Activated CD8-positive, alpha-beta T cell treated with anti-CD3 and anti-CD28 coated beads for 36 hours (primary cell): Measurements from ENCODE around the gene STAG3. TPM values are rescaled to one million over a fixed set of nuclear protein-coding genes. Genes with fewer than 3 reads are reported as not detected.

Experiments
- ATAC-seq: fragments of 200-7000 bp; cut with Tn5 transposase; one replicate; pipeline ENCODE4 v1.10.0; 2021; ENCODE audit warnings: mild to moderate bottlenecking, moderate library complexity
- CTCF ChIA-PET: fragments of 350-600 bp; sonication (Branson Sonifier 250); formaldehyde crosslinking; loops from one replicate; lab custom pipeline; 2021; ENCODE audit warnings: antibody characterized with exemption; lab: Charles Lee
- POLR2A ChIA-PET: fragments of 350-600 bp; sonication (Branson Sonifier 250); formaldehyde crosslinking; loops from one replicate; lab custom pipeline; 2021; ENCODE audit warnings: antibody characterized with exemption; lab: Charles Lee
- DNase-seq: peaks from one replicate; pipeline ENCODE4 v3.0.0-alpha.2; 2020
- H3K27ac Mint-ChIP-seq: one replicate; pipeline ENCODE4 v1.8.0; 2021; ENCODE audit warnings: mild to moderate bottlenecking, mixed read lengths
- H3K27me3 Mint-ChIP-seq: one replicate; pipeline ENCODE4 v1.8.0; 2021; ENCODE audit warnings: mixed read lengths
- H3K36me3 Mint-ChIP-seq: one replicate; pipeline ENCODE4 v1.8.0; 2021; ENCODE audit warnings: low read depth, mixed read lengths
- H3K4me1 Mint-ChIP-seq: one replicate; pipeline ENCODE4 v1.8.0; 2021; ENCODE audit warnings: low read depth, mixed read lengths
- H3K4me3 Mint-ChIP-seq: one replicate; pipeline ENCODE4 v1.8.0; 2021; ENCODE audit warnings: mild to moderate bottlenecking, moderate library complexity, mixed read lengths
- H3K9me3 Mint-ChIP-seq: one replicate; pipeline ENCODE4 v1.8.0; 2021; ENCODE audit warnings: mixed read lengths
- intact Hi-C: fragments of 100-400 bp; cut with micrococcal nuclease; formaldehyde crosslinking; loops from one replicate; pipeline ENCODE4 v1.10.0; 2022
- total RNA-seq, 2 experiments: library from RNA; stranded (reverse); gene quantifications; one replicate each; pipeline ENCODE4 v1.2.3, GENCODE V29; 2021
- TF ChIP-seq, protein P1 (sequence below): fragments of 200-600 bp; IDR thresholded peaks from one replicate; pipeline ENCODE4 v1.8.0; 2022; ENCODE audit warnings: antibody characterized with exemption, mild to moderate bottlenecking

The STAG3 gene
- total RNA-seq, 2 experiments from 2014 or later, result 13.2 to 15.8 TPM

DNA sequence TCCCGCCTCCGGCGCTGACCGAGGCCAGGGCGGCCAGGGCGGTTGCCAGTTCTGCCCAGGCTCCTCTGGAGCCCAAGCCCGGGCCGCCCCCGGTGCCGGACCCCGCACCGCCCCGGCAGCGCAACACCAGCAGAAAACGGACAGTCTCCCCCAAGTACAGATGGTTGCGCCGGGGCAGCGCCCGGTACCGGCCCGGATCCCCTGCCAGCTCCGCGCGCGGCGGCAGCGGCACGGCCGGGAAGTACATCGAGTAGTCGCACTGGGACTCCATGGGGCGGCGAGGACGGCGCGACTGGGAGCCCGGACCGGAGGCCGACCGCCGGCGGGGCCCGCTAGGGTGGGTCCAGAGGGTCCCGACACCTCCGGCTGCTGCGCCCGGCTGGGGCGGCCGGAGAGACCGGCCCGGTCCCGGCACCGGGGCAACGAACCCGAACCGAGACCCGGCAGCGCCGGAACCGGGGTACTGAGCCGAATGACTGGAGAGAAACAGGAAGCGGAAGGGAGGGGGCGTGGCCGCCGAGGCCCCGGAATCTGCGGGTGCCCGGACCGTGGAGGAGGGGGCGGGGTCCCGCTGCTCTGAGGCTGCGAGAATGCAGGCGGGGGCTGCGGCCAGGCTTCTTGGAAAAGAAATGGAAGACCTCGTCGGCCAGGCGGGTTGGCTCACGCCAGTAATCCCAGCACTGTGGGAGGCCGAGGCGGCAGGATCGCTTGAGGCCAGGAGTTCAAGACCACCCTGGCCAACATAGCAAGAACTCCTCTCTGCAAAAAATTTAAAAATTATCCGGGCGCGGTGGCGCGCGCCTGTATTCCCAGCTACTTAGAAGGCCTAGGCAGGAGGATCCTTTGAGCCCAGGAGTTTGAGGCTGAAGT is 19.3 kb upstream of the STAG3 start, which contains the start of gene TRAPPC14:
Gene TRAPPC14, minus strand, starts transcription at position 495 of the 870 bp plus-strand sequence. Its CDS starts 224 bp downstream, at position 271.
- Mint-ChIP-seq H3K36me3 (peaks cover 14% of the 10 kb centered on the region), H3K27me3 (no peaks in the 10 kb centered on the region), H3K4me1 (peaks cover 41% of the 10 kb centered on the region), H3K27ac (peak within 1 kb of the TSS; percentile 89), H3K4me3 (peak within 1 kb of the TSS; percentile 67), H3K9me3 (no peaks in the 10 kb centered on the region)
- intact Hi-C loops, result no loop called here
- TF ChIP-seq, protein P1, sequence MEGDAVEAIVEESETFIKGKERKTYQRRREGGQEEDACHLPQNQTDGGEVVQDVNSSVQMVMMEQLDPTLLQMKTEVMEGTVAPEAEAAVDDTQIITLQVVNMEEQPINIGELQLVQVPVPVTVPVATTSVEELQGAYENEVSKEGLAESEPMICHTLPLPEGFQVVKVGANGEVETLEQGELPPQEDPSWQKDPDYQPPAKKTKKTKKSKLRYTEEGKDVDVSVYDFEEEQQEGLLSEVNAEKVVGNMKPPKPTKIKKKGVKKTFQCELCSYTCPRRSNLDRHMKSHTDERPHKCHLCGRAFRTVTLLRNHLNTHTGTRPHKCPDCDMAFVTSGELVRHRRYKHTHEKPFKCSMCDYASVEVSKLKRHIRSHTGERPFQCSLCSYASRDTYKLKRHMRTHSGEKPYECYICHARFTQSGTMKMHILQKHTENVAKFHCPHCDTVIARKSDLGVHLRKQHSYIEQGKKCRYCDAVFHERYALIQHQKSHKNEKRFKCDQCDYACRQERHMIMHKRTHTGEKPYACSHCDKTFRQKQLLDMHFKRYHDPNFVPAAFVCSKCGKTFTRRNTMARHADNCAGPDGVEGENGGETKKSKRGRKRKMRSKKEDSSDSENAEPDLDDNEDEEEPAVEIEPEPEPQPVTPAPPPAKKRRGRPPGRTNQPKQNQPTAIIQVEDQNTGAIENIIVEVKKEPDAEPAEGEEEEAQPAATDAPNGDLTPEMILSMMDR, result no peak
- ChIA-PET POLR2A (interaction anchor here (0.6 to 1.8 kb wide), 7 partner anchors 9 to 33 kb away, joined by 3 to 11 read pairs (median 3); partner anchors contain the start of genes GAL3ST4 and LAMTOR4), CTCF (interaction anchor here (0.7 to 2.4 kb wide), 6 partner anchors 7 to 32 kb away, joined by 3 to 9 read pairs (median 5); no protein-coding TSS in a partner anchor)
- ATAC-seq (peak; percentile 74), DNase-seq (peak; percentile 96)

DNA sequence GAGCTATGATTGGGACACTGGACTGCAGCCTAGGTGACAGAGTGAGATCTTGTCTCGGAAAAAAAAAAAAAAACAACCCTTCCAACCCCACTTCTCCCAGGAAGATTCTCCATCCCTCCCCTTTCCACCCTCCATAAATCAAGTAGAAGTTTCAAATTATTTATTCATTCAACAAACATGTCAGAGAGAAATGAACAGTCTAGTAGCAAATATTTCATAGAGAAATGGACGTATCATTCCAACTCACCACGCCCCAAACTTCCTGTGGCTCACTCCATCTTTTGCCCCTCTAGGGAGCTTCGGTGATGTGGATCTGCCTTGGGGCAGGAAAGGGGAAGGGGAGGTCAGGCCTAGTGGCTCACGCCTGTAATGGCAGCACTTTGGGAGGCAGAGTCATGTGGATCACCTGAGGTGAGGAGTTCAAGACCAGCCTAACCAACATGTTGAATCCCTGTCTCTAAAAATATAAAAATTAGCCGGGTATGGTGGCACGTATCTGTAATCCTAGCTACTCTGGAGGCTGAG is 18.6 kb upstream of the STAG3 start:
- no peaks in the 10 kb centered on the region for H3K27me3 Mint-ChIP-seq
- intact Hi-C loops, result no loop called here
- POLR2A ChIA-PET, result interaction anchor here (0.6 to 1.2 kb wide), 3 partner anchors 9 to 41 kb away, joined by 3 to 8 read pairs (median 3); partner anchors contain the start of gene GAL3ST4

GRCh38 chr7:100160067-100160466 is 17.7 kb upstream of the STAG3 start:
- TF ChIP-seq, protein P1, result no peak
- H3K27ac Mint-ChIP-seq, result no peak overlapping the region
- no peak for ATAC-seq
- intact Hi-C loops, result no loop called here
- peaks cover 9% of the 10 kb centered on the region for H3K36me3 Mint-ChIP-seq
- POLR2A ChIA-PET, result interaction anchor here (1.2 to 1.4 kb wide), 2 partner anchors 8 to 11 kb away, joined by 6 to 8 read pairs; partner anchors contain the start of genes GAL3ST4 and LAMTOR4
- CTCF ChIA-PET, result interaction anchor here (0.9 to 1.6 kb wide), 2 partner anchors 29 to 57 kb away, joined by 3 to 5 read pairs; no protein-coding TSS in a partner anchor
- peaks cover 46% of the 10 kb centered on the region for H3K4me1 Mint-ChIP-seq
- DNase-seq, result no peak
- H3K27me3 Mint-ChIP-seq, result no peaks in the 10 kb centered on the region
- H3K9me3 Mint-ChIP-seq, result no peaks in the 10 kb centered on the region
- H3K4me3 Mint-ChIP-seq, result peak overlapping the region; percentile 67

More for the DNA sequence above, 18.6 kb upstream of the STAG3 start:
- peak overlapping the region; percentile 67 for H3K4me3 Mint-ChIP-seq
- peaks cover 45% of the 10 kb centered on the region for H3K4me1 Mint-ChIP-seq
- peaks cover 11% of the 10 kb centered on the region for H3K36me3 Mint-ChIP-seq
- DNase-seq (no peak), ATAC-seq (no peak)
- CTCF ChIA-PET, result interaction anchor here (0.9 to 2.4 kb wide), 3 partner anchors 12 to 58 kb away, joined by 3 to 8 read pairs (median 6); no protein-coding TSS in a partner anchor
- peak overlapping the region; percentile 88 for H3K27ac Mint-ChIP-seq
- H3K9me3 Mint-ChIP-seq, result no peaks in the 10 kb centered on the region
- TF ChIP-seq, protein P1, result no peak

- ATAC-seq (peak; percentile 6), DNase-seq (no peak)
- Mint-ChIP-seq H3K4me1 (peaks cover 53% of the 10 kb centered on the region), H3K27me3 (peaks cover under 1% of the 10 kb centered on the region), H3K27ac (peak overlapping the region; percentile 82), H3K9me3 (no peaks in the 10 kb centered on the region), H3K36me3 (no peaks in the 10 kb centered on the region), H3K4me3 (peak overlapping the region; percentile 43)
- ChIA-PET CTCF (interaction anchor here (0.8 kb wide), 1 partner anchor 184 kb away, joined by 3 read pairs; no protein-coding TSS in a partner anchor), POLR2A (no interaction called here)
- TF ChIP-seq, protein P1, result no peak
- intact Hi-C loops, result no loop called here
Observed at GRCh38 chr7:100163006-100163531, 14.6 kb upstream of the STAG3 start.
